Hematopoietic multipotent progenitor cell treated with erythropoietin and hydrocortisone succinate and interleukin-3 and kit ligand, for 6 days (in vitro differentiated cells): ENCODE results near the gene TTC9B.

ENCODE experiments used
- DNase-seq: peaks from one replicate; pipeline ENCODE4 v3.0.0-alpha.2; 2015

The TTC9B gene

DNA sequence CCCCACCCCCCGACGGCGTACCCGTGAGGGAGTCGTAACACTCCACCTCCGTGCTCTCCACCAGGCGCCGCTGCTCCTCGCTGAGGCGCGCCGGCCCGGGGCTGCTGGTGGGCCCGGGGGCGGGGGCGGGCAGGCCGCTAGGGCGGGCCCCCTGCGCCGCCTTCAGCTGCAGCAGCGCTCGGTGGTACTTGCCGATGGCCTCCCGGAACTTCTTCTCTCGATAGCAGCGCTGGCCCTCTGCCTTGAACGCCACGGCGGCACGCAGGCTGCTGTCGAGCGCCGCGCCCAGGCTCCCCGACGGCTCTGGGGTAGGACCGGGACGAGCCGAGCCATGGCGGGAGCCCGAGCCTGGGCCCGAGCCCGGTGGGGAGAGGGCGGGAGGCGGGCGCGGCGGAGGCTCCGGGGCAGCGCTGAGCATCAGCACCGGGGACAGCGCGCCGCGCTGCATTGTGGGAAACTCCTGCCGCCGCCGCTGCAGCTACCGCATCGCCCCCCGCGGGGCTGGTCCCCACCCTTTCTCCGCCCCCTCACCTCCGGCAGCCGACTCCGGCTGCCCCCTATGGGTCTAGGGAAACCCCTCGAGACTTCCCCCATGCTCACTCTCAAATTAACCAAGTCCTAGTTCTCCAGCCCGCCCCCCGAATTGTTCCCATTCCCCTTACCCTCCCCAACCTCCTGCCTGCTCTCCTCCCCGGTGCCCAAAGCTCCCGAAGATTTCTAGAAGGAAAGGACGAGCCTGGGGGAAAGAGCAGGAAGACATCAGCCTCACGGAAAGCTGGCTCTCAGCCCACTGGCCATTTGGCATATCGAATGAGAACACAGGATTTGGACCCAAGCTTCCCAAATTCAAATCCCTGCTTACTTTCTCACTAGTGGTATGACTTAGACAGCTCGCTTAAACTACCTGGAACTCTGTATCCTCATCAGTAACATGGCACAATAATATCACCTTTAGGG, at the start of gene TTC9B:
Gene TTC9B, minus strand, starts transcription at position 451 of the 957 bp plus-strand sequence. Its CDS starts 3 bp downstream, at position 448.
- DNase-seq: peak; percentile 51

DNA sequence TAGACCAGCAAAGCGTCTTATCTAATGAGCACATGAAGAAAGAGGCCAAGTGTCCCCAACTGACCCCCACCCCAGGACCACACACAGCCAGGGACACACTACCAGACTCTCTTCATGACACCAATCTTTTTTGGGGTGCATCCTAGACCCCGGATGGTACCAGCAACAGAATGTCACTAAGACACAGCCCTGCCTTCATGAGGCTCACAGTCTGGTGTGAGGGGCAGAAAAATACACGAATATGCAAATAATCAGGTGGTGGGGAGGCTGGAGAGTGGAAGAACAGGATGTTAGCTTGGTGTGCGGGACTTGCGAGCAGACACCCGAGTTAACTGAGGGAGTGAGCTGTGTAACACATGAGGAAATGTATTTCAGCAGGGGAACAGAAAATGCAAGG, 49.4 kb upstream of the TTC9B start:
- no peak for DNase-seq

DNA sequence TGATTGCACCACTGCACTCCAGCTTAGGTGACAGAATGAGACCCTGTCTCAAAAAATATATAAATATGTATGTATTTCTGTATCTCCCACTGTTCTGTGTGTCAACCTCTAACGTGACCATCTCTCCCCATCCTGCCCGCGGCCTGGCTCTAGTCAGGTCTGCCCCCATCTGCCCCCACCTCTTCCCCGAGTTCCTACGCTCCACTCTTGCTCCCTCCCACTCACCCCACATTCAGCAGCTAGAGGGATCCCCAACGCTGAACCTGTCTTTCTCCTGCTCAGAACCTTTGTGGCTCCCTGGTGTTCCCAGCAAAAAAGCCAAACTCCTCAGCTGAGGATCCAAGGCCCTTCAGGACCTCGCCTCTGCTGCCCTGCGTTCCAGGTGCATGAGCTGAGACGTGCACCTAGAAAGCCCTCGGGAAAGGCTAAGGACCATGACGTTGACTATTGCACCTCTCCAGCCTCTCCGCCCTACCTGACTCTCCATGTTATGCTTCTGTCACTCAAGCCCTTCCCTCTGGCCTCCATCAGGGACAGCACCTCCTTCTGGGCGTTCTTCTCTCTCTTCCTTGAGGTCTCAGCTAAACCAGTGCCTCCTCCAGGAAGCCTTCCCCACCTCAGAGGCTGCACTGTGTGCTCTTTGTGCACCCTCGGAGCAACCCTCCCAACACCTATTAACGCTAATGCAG, 48.9 kb upstream of the TTC9B start:
- no peak for DNase-seq

DNA sequence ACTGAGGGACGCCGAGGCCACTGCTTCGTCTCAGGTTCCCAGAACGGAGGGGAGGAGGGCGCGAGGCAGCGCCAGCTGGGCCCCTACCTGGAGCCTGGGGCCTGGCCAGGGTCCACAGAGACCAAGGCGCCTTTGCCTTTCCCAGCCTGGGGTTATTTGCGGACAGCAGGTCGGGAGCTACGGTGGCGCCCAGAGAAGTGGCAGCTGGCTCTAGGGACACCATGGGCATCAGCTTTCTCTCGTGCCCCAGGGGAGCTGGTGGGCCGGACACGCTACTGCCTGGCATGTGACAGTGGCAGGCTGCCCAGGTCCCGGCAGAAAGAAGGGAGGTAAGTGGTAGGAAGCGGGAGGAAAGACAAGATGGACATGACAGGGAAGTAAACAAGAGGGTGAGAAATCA, 47.9 kb upstream of the TTC9B start:
- DNase-seq: no peak

DNA sequence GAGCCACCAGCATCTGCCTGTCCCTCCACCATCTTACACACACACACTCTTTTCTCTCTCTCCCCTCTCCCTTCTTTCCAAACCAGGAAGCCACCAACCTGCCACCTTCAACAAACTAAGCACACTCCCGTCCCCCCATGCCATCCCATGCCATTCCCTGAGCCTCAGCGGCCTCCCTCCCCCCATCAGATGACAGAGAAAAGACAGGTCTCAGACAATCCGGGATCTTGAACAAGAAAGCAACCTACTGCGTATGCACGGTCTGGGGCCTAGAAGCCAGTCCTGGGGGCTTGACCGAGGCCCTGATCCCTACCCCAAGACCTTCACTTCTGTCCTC, 47.5 kb upstream of the TTC9B start:
- no peak for DNase-seq

DNA sequence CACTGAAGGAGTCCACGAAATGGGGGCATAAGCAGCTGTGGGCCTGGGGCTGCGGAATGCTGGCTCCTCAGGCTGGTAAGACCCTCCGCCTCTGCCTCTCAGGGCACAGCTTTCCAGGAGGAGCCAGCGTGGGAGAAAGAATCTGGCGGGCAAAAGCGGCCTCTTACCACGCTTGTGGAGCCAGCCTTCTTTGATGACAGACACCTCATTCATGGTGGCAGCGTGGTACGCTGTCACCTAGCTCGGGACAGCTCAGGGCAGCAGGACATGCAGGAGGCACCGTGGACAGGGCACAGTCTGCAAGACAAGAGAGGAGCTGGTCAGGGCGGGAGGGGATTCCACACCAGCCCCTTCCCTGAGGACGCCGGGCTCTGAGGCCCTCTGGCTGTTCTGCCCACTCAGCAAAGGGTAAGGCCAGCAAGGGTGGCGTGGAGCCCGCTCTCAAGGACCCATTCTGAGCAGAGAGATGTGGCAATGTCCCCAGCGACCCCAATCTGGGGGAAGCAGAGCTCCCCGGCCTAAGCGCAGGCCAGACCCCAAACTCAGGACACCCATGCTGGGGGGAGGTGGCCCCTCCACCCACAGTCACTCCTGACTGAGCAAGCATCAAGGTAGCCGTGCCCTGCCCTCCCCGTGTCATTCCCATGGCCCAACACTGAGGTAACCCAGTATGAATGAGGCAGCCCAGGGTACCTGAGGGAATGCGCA, 47.0 kb upstream of the TTC9B start:
- no peak for DNase-seq

DNA sequence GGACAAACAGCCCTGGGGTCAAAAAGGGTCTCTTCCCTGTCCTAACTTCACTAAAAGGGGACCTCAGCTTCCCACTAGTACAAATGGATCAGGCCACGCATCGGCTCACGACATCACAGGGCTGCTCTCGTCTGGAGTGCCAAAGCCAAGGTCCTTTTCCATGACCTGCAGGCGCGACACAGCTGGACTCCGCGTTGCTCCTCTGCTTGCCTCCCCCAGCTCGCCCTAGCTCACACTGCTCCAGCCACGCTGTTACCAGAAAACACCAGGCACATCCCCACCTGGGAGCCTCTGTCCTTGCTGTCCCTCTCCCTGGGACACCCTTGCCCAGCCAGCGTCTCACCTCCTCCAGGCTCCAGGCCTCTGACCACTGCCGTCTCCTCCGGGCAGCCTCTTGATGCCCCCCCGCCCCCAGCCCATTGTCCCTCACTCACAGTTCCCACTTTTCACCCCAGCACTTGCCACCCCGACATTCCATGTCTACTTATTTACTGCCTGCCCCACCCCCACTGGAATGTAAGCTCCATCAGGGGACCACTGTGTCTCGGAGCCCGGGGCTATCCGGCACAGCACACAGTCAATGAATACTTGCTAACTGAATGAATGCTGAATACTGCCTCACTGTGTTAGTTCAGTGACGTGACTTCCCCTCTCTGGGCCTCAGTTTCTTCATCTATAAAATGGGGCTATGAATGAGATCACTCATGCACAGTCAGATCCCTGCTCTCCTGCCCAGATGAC, 46.3 kb upstream of the TTC9B start:
- no peak for DNase-seq

DNA sequence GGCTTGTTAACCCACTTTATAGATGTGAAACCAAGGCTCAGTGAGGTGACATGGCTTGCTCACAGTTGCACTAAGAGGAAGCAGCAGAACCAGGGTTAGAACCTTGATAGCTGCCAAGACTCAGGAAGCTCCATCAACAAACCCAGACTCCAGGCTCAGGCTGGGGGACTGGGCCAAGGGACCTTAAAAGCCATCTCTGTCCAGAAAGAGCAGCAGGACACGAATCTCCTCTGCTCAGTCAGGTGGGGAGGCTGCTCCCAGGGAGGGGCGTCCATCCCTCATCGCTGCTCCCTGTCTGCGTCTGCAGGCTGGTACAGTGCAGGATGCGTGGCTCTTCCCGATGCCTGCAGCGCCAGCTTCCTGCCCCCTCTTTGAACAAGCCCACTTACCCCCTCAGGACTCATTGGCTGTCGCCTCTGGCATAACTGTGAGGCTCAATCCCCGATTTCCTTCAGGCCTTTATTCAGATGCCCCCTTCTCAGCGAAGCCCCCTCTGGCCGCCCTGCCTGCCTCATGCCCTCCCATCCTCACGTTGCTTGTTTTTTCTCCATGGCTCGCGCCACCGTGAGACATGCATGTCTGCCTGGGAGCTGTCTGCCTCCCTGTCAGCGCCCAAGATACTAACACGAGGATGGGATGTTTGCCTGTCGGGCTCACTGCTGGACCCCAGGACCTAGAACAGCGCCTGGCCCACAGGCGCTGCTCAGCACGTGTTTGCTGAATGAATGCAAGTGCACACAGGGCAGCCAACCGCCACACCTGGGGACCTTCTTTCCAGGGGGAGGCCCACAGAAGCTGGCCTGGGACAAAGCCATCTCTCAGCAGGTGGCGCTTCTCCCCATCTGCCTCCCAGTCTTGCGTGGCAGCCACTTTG, 45.5 kb upstream of the TTC9B start:
- DNase-seq: no peak

DNA sequence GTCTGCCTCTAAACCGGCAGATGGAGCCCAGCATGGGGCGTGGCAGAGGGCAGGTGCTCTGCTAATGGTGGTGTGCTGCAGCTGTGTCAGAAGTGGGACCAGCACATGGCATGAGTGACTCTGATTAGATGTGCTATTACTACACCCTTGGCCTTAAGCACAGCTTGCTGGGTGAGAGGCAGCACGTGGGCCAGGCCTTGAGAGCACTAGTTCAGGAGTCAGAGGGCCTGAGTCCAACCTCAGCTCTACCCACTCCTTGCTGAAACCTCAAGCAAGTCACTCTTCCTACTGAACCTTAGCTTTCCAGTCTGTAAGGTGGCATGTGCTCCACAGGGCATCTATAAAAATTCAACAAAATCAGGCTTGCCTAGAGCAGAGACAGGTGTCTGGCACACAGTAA, 44.2 kb upstream of the TTC9B start:
- no peak for DNase-seq

DNA sequence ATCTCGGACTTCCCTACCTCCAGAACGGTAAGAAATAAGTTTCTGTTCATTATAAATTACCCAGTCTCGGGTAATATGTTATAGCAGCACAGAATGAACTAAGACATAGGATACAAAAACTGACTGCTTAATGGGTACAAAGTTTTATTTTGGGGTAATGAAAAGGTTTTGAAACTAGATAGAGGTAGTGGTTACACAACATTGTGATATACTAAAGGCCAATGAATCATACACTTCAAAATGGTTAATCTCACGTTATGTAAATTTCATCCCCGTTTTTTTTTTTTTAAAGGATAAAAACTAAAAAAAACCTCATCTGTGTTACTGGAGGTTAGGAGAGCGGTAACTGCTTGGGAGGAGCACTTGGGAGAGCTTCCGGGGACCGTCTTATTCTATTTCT, 43.4 kb upstream of the TTC9B start:
- DNase-seq: no peak

DNA sequence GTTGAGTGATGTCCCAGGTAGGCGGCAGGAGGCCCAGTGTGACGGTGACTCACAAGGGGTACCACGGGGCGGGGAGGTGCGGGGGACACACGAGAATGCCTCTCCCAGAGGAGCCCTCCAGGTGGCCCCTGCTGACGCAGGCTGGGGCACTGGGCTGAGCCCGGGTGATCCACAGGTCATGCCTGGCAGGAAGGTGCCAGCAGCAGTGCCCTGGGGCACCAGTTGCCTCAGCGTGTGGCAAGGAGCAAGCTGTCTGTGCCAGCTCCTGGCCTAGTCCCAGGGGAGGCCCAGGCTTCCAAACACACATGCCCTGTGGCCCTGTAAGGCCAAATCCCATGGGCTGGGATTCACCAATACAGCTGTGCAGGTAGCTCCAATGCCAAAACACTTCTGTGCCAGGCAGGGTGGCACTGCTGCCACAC, 38.9 kb upstream of the TTC9B start:
- DNase-seq: no peak

DNA sequence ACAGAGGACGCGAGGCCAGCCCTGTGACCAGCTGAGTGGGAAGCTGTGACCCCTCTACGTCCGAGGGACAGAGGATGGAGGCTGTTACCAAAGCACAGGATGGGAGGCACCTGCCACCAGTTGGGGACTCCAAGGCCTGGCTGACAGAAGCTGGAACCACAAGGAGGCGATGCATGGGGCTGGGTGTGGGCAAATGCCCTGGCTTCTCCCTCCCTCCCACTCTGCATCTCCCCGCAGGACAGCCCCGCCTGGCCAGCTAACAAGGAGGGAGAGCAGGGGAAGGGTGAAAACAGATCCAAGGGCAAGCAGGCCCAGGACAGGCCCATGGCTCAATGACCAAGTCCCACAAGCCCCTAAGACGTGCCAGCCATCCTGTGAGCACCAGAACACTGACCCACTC, 38.3 kb upstream of the TTC9B start:
- DNase-seq: no peak

DNA sequence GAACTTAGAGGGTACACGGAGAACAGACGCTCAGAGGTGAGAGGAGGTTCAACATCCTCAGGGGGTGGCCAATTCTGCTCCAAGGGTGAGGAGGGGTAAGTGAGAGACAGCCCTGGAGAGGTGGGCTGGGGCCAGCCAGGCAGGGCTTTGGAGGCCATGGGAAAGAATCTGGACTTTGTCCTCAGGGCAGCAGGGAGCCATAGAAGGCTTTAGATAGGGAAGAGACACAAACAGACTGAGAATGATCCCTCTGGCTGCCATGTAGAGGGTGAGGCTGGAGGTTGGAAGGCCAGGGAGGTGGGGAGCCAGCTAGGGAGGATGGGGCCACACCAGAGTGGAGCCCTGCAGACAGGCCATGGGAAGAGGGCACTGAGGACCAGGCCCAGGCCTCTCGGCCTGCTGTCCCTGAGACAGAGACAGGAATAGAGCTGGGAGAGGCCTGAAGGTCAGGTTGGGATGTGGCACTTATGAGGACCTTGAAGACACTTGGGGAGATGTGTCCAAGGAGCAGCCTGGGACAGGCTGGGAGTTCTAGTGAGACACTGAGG, 37.5 kb upstream of the TTC9B start:
- no peak for DNase-seq

DNA sequence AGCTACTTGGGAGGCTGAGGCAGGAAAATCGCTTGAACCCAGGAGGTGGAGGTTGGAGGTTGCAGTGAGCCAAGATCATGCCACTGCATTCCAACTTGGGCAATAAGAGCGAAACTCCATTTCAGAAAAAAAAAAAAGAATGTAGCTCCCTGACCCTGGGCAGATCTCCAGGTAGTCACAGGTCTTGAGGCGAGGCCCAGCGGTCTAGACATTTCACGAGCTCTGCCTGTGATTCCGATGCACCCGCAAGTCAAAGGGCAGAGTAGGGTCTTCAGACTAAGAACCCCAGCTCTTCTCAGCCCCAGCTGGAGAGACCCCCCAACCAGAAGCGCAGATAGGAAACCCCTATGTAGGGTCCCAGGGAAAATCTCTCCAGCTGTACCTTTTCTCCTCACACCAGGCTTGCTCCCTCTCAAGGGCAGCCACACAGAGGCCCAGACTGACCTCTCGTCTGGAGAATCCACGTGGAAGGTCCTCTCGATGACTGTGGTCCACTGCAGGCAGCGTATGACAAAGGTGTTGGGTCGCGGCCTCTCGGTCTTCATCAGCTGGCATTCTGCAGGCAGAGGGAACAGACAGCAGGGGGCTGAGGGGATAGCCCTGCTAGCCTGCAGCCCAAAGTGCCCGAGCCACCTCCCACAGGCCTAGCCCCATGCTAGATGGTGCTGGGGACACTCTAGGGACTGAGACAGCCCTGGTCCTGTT, 36.7 kb upstream of the TTC9B start:
- no peak for DNase-seq

DNA sequence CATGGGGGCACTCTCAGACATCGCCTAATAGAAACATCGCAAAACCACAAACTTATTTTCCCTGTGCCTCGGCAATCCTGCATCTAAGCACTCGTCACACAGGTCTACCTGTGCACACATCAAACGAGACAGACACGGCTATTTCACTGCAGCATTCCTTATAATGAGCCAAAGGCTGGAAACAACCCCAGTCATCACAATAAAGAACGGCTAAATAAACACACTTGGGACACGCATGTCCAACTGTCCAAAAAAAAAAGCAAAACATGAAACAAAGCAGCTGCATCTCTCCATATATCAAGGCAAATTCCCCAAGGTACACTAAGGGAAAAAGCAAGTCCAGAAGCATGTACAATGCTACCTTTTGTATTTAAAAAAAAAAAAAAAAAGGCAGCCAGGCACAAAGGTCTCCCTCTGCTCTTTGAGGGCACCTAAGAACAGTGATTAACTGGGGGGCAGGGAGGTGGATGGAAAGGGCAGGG, 35.5 kb upstream of the TTC9B start:
- DNase-seq: no peak

DNA sequence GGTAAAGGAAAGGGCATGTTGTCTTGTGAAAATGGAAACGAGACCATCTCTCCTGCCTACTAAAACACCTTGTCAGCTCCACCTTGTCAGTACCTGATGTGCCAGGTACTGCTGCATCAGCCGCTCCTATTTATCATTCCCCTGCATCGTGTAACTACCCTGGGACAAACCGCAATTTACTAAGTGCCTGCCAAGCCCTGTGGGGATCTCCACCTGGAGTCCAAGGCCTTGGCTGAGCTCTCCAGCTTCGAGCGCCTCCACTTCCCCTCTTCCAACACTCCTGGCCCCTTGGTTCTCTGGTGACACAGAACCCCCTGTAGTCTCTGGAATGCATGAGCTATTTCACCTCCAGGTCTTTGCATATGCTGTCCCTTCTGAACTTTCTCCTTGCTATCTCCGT, 34.2 kb upstream of the TTC9B start:
- no peak for DNase-seq

DNA sequence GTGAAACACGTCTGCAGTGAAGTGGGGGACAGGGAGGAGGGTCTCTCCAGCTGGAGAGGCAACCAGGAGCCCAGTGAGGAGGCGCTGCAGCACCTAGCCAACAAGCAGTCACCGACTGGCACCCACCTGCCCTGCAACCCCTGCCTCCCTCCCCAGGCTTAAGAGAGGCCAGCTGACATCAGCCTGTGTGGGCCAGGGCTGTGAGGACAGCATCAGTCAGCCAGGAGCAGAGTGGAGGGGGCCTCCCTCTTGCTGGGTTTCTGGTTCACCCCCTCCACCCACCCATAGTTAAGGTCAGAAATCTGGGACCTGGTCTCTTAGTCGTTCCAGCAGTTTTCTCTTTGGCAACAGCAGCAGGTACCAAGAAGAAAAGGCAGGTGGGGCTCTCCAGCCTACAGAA, 33.8 kb upstream of the TTC9B start:
- DNase-seq: no peak

DNA sequence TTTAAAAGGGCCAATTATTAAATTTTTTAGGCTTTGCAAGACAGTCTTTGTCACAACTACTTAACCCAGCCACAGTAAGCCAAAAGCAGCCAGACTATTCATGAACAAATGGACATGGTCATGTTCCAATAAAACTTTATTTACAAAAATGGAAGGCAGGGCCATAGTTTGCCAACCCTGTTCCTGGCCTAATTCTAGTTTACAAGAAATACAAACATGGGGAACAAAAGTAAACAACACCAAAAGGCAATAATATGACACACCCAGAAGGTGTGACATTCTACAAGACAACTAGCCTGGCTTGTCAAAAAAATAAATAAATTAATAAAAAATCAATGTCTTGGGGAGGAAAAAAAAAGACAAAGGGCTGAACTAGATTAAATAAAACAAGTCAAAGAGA, 33.1 kb upstream of the TTC9B start:
- DNase-seq: no peak

DNA sequence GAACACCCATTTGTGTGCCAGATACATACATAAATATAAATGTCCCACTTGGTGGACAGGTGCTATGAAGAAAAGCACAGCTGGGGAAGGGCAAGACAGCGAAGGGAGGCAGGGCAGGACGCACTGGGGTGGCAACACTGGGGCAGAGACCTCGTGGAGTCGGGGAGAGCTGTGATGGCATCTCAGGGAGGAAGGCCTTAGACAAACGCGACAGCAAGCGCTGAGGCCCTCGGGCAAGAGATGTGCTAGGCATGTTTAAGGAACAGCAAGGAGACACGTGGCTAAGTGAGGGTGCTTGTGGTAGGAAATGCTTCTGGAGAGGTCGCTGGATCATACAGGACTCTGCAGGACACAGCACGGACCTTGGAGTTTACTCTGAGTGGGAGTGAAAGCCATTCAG, 31.6 kb upstream of the TTC9B start:
- DNase-seq: no peak

DNA sequence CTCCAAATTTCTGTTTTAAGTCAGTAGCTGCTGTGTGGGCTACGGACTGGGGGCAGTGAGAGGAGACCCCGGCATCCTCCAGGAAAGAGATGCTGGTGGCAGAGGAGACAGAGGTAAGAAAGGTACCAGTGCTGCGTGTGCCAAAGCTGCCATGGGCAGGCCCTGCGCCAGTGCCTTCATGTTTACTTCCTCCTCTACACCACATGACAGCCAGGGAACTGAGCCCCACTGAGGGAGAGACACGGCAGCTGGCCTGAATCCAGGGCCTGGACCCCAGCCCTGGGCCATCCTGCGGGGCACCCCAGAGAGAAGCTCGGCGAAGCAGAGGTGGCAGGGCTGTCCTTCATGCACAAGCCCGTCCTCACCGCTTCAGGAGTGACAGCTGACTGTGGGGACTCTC, 31.0 kb upstream of the TTC9B start:
- DNase-seq: no peak

DNA sequence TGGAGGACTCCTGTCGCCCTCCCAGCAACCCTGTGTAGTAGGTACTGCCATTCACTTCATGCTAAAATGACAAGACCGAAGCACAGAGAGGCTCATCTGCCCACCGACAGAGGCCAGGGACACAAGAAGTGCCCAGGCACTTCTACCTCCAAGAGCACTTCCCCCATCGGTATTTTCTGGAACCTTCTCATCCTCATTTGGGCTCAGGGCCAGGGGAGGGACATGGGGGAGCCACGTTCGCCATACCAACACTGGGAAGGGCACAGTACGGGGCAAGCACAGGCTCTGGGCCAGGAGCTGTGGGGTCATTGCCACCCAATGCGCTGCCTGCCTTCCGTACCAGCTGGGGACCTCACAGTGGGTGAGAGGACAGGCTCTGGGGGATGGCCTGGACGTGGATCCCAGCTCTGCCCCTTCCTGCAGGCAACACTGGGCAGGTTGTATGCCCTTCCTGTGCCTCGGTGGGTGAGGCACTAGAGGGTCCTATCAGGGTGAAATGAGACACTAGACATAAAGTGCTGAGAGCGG, 29.6 kb upstream of the TTC9B start:
- no peak for DNase-seq
